CD4-positive, alpha-beta T cell treated with Interleukin-6 at 100 ng/mL for 8 hours (primary cell): ENCODE results near the gene TTLL1.
A peak's percentile ranks its signal among the peaks of the same experiment; 100 is the strongest.

Experiments used
- DNase-seq: peaks from one replicate; pipeline ENCODE4 v3.0.0-alpha.2; 2020; ENCODE audit warnings: mixed read lengths, low spot score

TTLL1 gene

GRCh38 chr22:43088984-43089717 is at the start of gene TTLL1:
TTLL1 (minus strand) TSS chr22:43089391; CDS start chr22:43075586, 13,805 bp downstream.
- peak; percentile 87 for DNase-seq

DNA sequence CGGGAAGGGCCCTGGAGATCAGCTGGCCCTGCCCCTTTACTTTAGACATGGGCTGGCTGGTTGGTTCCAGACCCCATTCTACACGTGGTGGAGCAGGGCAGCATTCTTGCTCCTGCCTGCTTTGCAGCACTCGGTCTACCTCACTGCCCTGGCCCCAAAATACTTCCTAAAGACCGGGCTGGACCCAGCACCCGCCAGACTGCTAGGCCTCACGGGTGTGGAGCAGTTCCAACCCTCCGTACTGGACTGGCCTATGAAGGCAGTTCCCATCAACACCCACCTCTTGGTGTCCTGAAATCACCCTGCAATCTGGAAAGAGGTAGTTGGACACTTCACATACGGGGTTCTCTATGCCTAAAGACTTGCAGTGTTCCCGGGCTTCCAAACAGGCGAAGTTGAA is 47.6 kb upstream of the TTLL1 start:
- no peak for DNase-seq

- DNase-seq: peak; percentile 33
Observed at GRCh38 chr22:43136255-43136654, 47.1 kb upstream of the TTLL1 start.

- no peak for DNase-seq
Observed at GRCh38 chr22:43135565-43135964, 46.4 kb upstream of the TTLL1 start.

DNA sequence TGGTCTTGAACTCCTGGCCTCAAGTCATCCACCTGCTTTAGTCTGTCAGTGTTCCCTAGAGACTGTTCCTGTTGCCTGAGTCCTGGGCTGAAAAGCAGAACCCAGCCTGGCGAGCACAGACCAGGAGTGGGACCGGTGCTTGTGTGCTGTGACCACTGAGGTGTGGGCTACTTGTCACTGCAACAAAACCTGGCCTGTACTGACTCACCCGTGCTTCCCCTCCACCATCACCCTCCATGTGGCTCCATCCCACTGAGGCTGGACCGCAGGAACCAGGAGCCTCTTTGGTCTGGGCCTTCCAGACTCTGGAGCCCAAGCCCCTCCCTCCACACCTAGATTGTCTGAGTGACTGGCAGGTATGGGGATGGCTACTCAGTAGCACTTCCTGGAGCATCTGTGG is 45.4 kb upstream of the TTLL1 start:
- DNase-seq: no peak

DNA sequence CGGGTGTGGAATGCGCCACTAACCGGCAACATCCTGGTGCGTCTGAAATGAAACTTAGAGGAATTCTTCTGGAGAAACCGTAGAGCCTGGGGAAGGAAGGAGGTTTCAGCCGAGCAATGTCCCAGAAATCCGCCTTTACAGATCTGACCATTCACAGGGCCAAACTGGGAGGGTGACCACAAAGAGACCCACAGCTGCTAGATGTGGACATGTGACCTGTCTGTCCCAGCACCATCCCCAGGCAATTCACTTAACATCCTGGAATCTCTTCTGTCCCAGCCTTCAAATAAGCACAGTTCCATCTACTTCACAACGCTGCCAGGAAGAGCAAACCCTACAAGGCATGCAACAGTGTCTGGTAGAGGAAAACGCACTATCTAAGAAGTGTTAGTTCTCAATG is 44.2 kb upstream of the TTLL1 start:
- DNase-seq: no peak

- DNase-seq: no peak
Observed at GRCh38 chr22:43131773-43132501, 42.7 kb upstream of the TTLL1 start.

DNA sequence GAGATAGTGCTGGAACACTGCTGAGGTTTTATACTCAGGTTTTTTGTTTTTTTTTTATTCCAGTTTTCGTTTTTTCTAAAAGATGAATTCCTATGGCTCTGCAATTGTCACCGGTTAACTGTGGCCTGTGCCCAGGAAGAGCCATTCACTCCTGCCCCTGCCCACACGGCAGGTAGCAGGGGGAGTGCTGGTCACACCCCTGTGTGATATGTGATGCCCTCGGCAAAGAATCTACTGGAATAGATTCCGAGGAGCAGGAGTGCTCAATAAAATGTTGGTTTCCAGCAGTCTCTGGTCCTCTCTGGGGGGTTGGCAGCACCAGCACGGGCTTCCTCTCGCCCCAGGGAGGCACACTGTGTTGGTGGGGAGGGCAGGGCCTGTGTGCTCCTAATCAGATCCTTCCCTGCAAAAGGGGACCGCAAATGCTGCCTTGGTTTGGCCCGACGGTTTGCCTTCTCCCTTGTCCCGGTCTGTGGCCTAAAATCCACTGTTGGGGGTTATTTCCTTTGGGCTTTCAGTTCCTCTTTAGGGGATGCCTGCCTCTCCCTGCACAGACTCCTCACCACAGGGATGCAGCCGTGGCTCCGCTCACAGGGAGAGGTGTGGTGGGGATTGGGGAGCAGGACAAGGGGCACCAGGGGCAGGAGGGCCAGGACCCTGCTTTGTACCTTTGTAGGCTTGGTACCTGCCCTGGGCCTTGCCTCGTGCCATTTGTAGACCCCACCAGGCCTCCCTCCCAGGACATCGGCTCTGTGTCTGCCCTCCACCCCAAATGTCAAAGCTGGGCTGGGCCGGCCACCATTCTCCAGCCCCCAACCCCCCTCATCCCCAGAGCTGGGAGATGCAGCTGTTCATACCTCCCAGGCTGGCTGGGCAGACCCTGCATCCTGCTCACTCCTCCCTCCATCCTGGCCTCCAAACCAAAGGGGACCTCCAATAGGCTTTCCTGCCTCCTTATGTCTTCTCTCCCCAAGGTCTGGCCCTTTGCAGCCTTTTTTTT is 40.5 kb upstream of the TTLL1 start:
- no peak for DNase-seq

GRCh38 chr22:43128928-43129424 is 39.8 kb upstream of the TTLL1 start:
- no peak for DNase-seq

DNA sequence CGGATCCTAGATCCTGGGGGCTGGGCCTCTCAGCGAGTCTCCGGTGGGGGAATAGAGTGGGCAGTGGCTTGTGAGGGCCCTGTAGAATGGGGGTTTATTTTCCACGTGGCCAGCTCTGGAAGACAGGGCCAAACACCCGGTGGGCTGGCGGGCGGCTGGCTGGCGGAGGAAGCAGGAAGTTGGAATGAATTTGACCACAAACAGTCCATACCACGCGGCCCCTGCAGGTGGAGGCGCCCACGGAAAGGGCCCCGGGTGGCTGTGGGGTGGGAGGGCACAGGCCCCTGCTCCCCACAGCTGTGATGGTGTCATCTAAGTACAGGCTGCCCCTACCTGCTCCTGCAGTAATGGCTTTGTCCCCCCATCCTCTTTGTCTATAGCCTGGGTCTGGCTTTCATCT is 38.9 kb upstream of the TTLL1 start:
- no peak for DNase-seq

DNA sequence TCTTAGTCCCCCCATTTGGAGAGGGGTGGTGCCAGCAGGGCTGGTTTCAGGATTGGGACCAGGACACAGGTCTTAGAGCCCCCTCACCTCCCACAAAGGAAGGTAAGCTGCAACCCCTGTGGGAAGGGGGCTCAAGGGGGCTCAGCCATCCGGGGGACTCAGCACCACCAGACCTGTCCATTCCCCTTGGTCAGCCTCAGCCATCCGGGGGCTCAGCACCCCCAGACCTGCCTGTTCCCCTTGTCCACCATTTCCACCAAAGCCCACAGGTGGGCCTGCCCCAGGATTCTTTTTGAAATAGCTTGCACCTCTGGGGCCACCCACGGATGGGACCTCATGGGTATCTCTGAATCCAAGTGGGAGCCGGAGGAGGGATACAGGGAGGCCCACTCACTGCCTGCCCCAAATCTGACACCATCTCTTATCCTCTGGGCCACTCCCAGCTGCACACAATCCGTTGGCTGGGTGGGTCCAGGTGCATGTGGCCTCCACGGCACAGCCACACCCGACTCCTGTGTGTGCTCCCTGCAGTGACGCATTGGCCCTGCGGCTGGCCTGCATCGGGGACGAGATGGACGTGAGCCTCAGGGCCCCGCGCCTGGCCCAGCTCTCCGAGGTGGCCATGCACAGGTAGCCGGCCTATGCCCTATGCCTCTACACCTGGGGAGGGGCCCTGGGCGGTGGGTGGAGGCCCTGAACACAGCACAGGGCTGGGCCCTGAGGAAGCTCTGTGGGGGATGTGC is 38.1 kb upstream of the TTLL1 start:
- no peak for DNase-seq

DNA sequence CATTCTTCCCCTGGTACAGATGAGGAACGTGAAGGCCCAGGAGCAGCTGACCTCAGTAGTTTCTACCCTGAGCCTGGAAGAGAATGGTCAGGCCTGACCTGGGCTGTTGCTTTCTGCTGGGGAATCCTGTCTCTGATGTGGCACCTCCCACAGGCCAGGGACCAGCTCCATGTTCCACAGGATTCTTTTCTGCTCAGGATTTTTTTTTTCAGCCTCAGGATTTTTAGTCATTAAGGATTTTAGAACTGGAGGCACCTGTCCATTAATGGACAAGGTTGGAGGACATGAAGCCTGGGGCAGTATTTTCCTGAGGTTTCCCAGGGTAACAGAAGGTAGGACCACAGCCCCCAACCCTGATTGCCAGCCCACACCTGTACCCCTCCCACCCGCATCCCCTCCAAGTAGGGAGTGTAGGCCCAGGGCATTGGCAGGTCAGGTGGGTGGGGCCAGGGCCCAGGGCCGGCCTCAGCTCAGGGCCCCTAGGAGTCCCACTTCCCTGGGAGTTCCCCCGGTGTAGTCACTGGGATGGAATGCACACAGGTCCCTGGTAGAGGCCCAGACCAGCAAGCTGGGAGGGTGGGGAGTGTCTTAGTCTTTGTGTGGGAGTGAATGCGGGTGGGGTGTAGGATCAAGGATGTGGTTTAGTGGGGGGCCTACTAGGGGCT is 37.4 kb upstream of the TTLL1 start:
- no peak for DNase-seq

GRCh38 chr22:43118953-43119458 is 29.8 kb upstream of the TTLL1 start:
- no peak for DNase-seq

DNA sequence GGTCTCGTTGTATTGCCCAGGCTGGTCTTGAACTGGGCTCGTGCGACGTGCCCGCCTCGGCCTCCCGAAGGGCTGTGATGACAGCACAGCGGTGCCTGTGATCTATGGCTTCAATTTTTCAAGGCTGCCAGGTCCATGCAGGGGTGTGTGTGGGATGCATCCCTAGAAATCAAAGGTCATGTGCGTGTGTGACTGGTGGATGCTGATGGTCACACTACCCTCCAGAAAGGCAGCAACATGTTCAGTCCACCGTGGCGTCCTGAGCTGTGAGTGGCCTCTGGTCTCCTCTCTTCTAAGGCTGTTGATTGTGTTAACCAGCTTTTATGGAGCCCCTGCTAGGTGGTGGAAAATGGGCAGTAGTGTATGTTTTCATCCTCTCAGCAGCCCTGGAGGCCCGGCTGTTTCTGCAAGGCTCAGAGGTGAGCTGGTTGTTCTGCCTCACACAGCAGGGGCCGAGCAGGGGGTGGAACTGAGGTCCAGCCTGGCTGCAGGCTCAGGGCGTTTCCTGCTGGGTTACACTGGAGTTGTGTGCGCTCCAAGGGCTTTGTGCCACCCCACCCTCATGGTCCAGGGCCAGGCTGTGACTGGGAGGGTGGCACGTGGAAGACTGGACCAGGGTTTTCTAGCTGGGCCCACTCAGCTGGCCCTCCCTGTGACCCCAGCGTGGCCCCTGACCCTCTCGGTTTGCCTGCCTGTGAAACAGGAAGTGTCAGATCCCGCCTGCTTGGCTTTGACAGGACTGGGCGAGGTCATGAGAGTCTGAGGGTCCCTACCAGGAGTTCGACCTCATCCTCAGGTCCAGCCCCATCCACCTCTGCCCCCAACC is 29.0 kb upstream of the TTLL1 start:
- DNase-seq: no peak

GRCh38 chr22:43116932-43117331 is 27.7 kb upstream of the TTLL1 start:
- no peak for DNase-seq

DNA sequence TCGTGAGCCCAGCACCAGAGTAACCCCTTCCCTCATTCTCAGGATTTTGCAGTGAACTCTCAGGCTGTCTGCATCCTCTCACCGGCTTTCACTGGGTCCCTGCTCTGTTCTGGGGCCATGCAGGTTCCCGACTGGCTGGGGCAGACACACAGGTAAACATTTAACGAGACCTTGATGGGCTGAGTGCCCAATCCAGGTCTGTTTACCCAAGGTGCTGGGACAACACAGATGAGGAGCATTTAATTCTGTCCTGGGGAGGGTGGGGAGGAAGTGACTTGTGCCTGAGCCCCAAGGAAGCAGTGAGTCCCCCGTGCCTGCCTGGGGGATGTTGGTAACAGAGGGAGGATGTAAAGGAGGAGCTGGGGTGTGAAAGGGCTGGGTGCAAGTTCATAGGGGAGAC is 25.8 kb upstream of the TTLL1 start:
- DNase-seq: no peak

DNA sequence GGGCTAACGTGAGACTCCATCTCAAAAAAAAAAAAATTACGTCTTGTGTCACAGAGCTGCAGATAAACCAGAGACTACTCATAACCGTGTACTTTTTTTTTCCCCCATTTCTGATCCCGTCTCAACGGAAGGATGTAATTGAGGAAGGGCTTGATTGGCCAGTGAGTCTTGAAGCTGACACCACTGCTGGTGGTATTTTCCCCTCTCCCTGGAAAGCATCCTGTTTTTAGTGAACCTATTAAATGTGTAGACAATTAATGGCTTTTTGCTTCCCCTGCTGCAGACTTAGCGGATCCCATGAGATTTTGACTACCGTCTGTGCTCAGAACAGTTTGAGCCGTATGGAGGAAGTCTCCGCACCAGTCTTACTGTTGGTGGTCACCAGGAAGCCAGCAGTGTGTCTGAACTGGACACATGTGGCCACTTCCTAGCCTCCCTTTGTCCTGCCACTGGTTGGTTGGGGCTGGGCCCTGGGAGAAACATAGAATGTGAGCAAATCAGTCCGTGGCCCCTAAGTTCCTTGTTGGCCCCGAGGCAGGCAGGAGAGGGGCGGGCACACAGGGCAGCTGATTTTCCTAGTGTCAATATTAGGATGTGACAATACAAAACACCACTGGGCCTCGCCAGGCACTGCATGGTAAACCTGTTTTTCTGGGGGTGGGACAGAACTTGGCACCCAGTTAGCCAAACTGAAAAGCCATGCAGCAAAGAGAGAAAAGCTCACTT is 24.5 kb upstream of the TTLL1 start:
- no peak for DNase-seq

DNA sequence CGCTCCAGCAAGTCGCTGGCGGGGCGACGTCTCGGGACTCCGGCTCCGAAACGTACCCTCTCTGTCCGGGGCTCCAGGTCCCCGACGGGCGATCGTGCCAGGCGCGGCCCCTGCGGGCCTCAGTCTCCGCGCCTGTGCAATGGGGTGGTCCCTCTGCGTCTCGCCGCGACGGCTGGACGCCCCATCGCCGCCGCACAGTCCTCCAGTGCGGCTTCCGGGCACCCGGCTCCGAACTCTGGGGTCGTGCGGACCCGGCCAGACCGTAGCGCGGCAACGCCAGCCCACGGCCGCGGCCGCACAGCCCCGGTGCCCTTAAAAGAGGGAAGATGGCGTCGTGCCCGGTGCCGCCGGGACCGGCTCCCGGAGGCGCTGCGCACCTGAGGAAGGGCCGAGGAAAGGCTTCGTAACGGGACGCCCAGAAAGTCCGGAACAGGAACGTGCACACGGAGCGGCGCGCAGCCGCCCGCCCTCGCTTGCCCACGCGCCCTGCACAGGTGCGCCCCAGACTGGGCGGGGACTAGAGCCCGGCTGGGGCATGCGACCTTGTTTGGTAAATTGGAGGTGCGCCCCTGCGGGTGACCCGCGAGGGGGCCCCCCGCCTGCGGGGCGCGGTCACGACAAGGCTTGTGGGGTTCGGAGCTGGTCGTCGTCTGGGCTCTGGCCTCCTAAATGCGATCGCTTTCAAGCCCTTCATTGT is 21.9 kb upstream of the TTLL1 start:
- peak; percentile 34 for DNase-seq
